Body of pancreas (tissue), 4 donors: Measurements from ENCODE around the gene SLC20A1. TPM values are rescaled to one million over a fixed set of nuclear protein-coding genes. Genes with fewer than 3 reads are reported as not detected.

Experiments
- ATAC-seq: fragments of 150-250 bp; one replicate; pipeline ENCODE4 v1.9.1; 2016
- DNase-seq, 4 donors: peaks; one replicate each; pipeline ENCODE4 v3.0.0-alpha.2; 2019
- H3K27ac ChIP-seq, 4 donors: fragments of 200-600 bp; sonication (generic); 1 replicate in 3 of 4; 2 replicates in 1 of 4; pipeline versions ENCODE4 v1.5.1 to v1.6.1; 2016 to 2019; ENCODE audit warnings: mild to moderate bottlenecking in 1 of 4, mixed read lengths in 1 of 4, moderate library complexity in 1 of 4
- H3K27me3 ChIP-seq, 2 donors: fragments of 200-600 bp; sonication (generic); one replicate each; pipeline ENCODE4 v1.6.0; 2016; ENCODE audit warnings: mild to moderate bottlenecking in 1 of 2
- H3K36me3 ChIP-seq, 2 donors: fragments of 200-600 bp; sonication (generic); replicated peaks in 1 of 2; 2 replicates each; pipeline ENCODE4 v1.5.1; 2016; ENCODE audit warnings: low read depth in 2 of 2; ENCODE audit not compliant: insufficient read depth in 1 of 2
- H3K4me1 ChIP-seq: fragments of 200-600 bp; sonication (generic); one replicate; pipeline ENCODE4 v1.6.0; 2016
- H3K4me3 ChIP-seq, 2 donors: fragments of 200-600 bp; sonication (generic); 1 replicate in 1 of 2; 2 replicates in 1 of 2; pipeline ENCODE4 v1.5.1; 2016 to 2019
- H3K9me3 ChIP-seq, 3 donors: fragments of 200-600 bp; sonication (generic); 1 replicate in 2 of 3; 2 replicates in 1 of 3; pipeline ENCODE4 v1.5.1; 2016
- CTCF ChIP-seq, 7 experiments: fragments of 450-650 bp in 4 of 7; fragments of 200-600 bp in 3 of 7; sonication (generic) in 3 of 7; IDR thresholded peaks; one replicate each; pipeline ENCODE4 v1.5.1; 2016 to 2019; ENCODE audit warnings: antibody characterized with exemption in 7 of 7
- POLR2A ChIP-seq, 3 donors: fragments of 450-650 bp; IDR thresholded peaks; one replicate each; pipeline ENCODE4 v1.6.1; 2016; ENCODE audit warnings: antibody characterized with exemption in 3 of 3, mild to moderate bottlenecking in 2 of 3
- WGBS, 2 donors: methylation state at CpG; one replicate each; pipeline ENCODE4 v1.1.5; 2017; 5-methylcytosine and 5-hydroxymethylcytosine counted together
- intact Hi-C: fragments of 100-400 bp; cut with DNase I; formaldehyde crosslinking; loops from one replicate; pipeline ENCODE4 v1.15.1; 2023
- total RNA-seq, 2 donors: library from RNA; depleted of rRNA; stranded (reverse); fragments of >200 nt; gene quantifications; one replicate each; pipeline ENCODE4 v1.1.0, GENCODE V29; 2016

Gene SLC20A1
- total RNA-seq, 2 donors from 2014 or later: 20.5 to 50.1 TPM

DNA sequence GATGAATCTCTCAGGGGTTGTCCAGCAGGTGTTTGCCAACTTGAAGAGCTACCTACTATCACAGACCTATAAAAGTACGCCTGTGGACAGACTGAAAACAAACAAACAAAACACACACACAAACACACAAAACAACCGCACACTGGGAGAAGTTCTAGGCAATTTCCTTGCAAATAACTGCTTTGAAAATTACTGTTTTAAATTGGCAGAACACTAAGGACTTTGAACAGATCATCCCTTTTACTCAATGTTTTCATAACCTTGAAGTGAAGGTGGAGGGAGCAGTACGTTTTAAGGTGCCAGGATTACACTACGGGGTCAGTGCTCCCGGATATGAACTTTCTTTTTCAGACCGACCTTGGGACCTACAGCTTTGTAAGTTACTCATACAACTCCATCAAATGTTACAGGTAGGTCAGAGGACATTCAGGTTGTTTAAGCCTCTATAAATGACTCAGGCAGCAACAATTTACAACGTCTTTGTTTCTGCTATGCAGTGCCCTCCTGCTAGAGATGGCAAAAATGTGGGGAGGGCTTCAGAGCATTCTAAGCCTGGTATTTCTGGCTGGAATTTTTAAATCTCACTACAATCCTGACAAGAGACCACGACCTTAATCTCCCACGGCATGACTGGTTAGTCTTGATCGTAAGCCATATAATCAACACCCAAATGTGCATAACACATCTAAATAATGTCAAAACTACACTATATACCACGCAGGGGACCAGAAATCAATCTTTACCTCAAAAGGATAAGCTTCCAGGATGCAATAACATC is 1.4 kb upstream of the SLC20A1 start:
- intact Hi-C loops: no loop called here
- 14 to 17% methylated on average over 11 of the region's 11 CpGs for WGBS, 2 donors
- Histone ChIP-seq H3K4me1 (peaks cover 41% of the 10 kb centered on the region), H3K9me3 (no peaks in the 10 kb centered on the region), H3K27ac (peak overlapping the region; percentile 79 to 99 (median 98)), H3K27me3 (no peaks in the 10 kb centered on the region), H3K4me3 (no peak overlapping the region), H3K36me3 (peaks cover 0 to 5% of the 10 kb centered on the region in 2 donors)
- TF ChIP-seq CTCF (IDR thresholded peaks at IDR 0.05): peak in 1 of 7 experiments; percentile 6
- TF ChIP-seq POLR2A (IDR thresholded peaks at IDR 0.05): no peak
- DNase-seq: peak; percentile 25 to 74 (median 50)
- ATAC-seq: peak; percentile 33

DNA sequence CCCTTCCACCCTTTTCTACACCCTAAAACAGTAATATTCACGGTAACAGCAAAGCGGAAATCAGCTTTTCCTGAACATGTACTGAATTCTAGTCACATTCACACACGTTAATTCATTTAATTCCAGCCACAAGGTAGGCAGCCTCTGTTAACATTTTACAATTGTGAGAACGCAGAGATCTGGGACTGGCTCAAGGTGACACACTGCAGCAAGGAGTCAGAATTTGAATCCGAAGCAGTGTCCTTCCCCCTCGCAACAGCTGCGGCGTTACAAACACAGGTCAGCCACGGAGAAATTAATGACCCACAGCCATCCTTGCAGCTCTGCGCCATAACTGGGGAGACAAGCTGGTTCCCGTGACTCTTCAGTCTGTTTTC is 818 bp upstream of the SLC20A1 start:
- peak overlapping the region; percentile 79 to 99 (median 98) for H3K27ac ChIP-seq
- H3K9me3 ChIP-seq: no peaks in the 10 kb centered on the region
- peaks cover 44% of the 10 kb centered on the region for H3K4me1 ChIP-seq
- H3K36me3 ChIP-seq: peaks cover 5 to 6% of the 10 kb centered on the region in 2 donors
- WGBS, 2 donors: 0 to 1% methylated on average over 10 to 11 of the region's 11 CpGs
- DNase-seq: no peak
- intact Hi-C loops: no loop called here
- ATAC-seq: no peak
- peak overlapping the region; percentile 7 to 82 for H3K4me3 ChIP-seq
- no peak for TF ChIP-seq CTCF (IDR thresholded peaks at IDR 0.05)
- peak in 1 of 3 donors; percentile 12 for TF ChIP-seq POLR2A (IDR thresholded peaks at IDR 0.05)
- H3K27me3 ChIP-seq: no peaks in the 10 kb centered on the region

GRCh38 chr2:112646102-112646719 is 472 bp downstream of the SLC20A1 start:
- intact Hi-C loops: no loop called here
- H3K36me3 ChIP-seq: peaks cover 6% of the 10 kb centered on the region in 2 donors
- no peaks in the 10 kb centered on the region for H3K27me3 ChIP-seq
- ATAC-seq (peak; percentile 29), DNase-seq (no peak)
- H3K9me3 ChIP-seq: no peaks in the 10 kb centered on the region
- 1 to 2% methylated on average over 11 to 50 of the region's 69 CpGs for WGBS, 2 donors
- TF ChIP-seq POLR2A (IDR thresholded peaks at IDR 0.05): no peak
- TF ChIP-seq CTCF (IDR thresholded peaks at IDR 0.05): peak in 2 of 7 experiments; percentile 17 to 22
- peak overlapping the region; percentile 82 to 91 for H3K4me3 ChIP-seq
- peaks cover 44% of the 10 kb centered on the region for H3K4me1 ChIP-seq
- H3K27ac ChIP-seq: peak overlapping the region; percentile 79 to 99 (median 98)

GRCh38 chr2:112646791-112647689 is 1.3 kb downstream of the SLC20A1 start:
- ATAC-seq (no peak), DNase-seq (no peak)
- H3K4me3 ChIP-seq: peak overlapping the region; percentile 82 to 91

More at GRCh38 chr2:112646791-112647689, 1.3 kb downstream of the SLC20A1 start:
- Histone ChIP-seq H3K4me1 (peaks cover 48% of the 10 kb centered on the region), H3K27ac (peak overlapping the region in 2 of 4 donors; percentile 99), H3K27me3 (no peaks in the 10 kb centered on the region), H3K9me3 (no peaks in the 10 kb centered on the region), H3K36me3 (peaks cover 6 to 10% of the 10 kb centered on the region in 2 donors)
- WGBS, 2 donors: 53 to 56% methylated on average over 18 to 20 of the region's 20 CpGs
- TF ChIP-seq POLR2A (IDR thresholded peaks at IDR 0.05) (no peak), CTCF (IDR thresholded peaks at IDR 0.05) (no peak)
- intact Hi-C loops: no loop called here
